Kidney tubule cell (primary cell): ENCODE data around the gene SPIB.
"Not testable (repeated sequence)": the region's sequence is repeated elsewhere in the genome, so short reads cannot be mapped to it uniquely, and the experiment has no call there.

Source experiments
- DNase-seq: peaks from one replicate; pipeline ENCODE4 v3.0.0-alpha.2; 2018; ENCODE audit warnings: low spot score

SPIB gene

GRCh38 chr19:50390952-50391351 lies 27.8 kb upstream of the SPIB start:
- DNase-seq, result not testable (repeated sequence)

- DNase-seq, result no peak
Observed at GRCh38 chr19:50392759-50393158, 26.0 kb upstream of the SPIB start.

DNA sequence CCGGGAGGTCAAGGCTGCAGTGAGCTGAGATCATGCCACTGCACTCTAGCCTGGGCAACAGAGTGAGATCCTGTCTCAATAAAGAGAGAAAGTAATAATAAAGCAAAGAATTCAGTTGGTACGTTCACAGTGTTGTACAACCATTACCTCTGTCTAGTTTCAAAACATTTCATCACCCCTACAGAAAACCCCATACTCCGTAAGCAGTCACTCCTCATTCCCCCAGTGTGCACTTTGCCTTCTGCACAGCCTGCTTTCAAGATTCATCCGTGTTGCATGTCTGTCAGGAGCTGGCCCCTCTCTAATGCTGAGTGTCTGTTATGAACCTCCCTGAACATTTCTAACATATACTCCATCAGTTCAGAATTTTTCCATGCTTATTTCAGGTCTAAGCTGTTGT lies 25.1 kb upstream of the SPIB start:
- DNase-seq, result no peak

DNA sequence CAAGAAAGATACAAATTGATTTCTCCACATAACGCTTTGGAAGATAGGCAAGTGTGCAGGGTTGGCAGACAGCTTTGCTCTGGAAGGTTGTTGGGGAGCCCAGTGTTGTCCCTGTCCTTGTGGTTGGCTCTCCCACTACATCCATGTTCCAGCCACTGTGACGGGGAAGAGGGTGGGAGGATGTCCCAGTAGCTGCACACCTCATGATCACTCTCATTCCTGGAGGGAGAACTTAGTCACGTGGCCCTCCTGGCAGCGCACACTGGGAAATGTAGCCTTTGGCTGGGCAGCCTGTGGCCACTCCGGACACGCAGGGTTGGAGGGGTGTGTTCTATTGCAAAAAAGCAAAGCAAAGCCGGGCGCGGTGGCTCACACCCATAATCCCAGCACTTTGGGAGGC lies 24.7 kb upstream of the SPIB start:
- DNase-seq, result no peak

- no peak for DNase-seq
Observed at GRCh38 chr19:50398675-50399367, 19.9 kb upstream of the SPIB start.

DNA sequence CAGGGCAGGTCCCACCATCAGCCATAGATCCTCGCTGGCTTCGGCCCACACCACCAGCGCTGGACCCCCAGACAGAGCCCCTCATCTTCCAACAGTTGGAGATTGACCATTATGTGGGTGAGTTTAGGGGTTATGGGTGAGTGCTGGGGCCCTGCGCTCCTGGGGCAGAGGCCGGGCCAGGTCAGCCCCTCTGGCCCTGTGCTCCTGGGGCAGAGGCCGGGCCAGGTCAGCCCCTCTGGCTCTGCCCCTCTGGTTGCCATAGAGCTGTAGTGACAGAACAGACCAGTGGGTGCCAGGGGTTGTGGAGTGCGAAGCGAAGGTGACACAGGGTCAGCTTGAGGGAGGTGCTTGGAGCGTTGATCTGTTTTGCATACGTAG lies 19.4 kb upstream of the SPIB start:
- no peak for DNase-seq

GRCh38 chr19:50401605-50402450 lies 16.9 kb upstream of the SPIB start:
- DNase-seq, result no peak

GRCh38 chr19:50402544-50403301 lies 16.0 kb upstream of the SPIB start:
- DNase-seq, result no peak

DNA sequence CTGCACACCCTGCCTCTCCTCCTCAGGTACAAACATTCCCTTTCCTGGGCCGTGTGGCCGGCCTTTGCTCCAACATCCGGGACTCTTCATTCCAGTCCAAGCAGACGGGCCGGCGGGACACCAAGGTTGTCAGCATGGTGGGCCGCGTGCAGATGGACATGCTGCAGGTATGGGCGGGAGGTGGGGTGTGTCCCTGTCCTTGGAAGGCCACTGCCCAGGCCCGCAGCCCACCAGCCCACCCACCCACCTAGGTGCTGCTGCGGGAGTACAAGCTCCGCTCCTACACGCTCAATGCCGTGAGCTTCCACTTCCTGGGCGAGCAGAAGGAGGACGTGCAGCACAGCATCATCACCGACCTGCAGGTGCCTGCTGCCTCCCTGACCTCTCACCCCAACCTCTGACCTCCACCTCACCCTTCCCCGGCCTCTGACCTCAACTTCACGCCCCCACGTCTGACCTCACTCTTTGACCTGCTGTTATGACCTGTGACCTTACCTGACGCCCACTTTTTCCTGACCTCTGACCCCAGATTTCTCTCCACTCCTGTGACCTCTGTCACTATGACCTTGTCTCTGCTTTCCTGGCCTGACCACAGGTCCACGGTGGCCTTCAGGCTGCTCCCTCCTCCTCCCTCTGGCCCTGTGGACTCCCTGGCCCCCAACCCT lies 12.4 kb upstream of the SPIB start:
- DNase-seq, result no peak

GRCh38 chr19:50406829-50407228 lies 11.9 kb upstream of the SPIB start:
- DNase-seq, result no peak

DNA sequence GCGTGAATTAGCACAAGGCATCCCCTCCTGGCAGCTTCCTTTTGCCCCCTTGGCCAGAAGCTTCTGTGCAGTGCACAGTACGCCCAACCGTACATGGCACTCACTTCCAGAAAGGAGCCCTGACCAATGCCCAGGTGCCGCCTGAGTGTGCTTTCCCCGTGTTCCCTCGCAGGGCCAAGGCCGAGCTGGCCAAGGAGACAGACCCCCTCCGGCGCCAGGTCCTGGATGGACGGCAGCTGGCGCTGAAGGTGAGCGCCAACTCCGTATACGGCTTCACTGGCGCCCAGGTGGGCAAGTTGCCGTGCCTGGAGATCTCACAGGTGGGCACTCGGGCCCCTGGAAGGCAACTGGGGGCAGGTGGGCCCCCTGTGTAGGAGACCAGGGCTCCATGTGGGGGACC lies 9.4 kb upstream of the SPIB start:
- DNase-seq, result no peak

- DNase-seq, result no peak
Observed at GRCh38 chr19:50410109-50410508, 8.6 kb upstream of the SPIB start.

- DNase-seq, result no peak
Observed at GRCh38 chr19:50412419-50412818, 6.3 kb upstream of the SPIB start.

- DNase-seq, result no peak
Observed at GRCh38 chr19:50413096-50413495, 5.6 kb upstream of the SPIB start.

DNA sequence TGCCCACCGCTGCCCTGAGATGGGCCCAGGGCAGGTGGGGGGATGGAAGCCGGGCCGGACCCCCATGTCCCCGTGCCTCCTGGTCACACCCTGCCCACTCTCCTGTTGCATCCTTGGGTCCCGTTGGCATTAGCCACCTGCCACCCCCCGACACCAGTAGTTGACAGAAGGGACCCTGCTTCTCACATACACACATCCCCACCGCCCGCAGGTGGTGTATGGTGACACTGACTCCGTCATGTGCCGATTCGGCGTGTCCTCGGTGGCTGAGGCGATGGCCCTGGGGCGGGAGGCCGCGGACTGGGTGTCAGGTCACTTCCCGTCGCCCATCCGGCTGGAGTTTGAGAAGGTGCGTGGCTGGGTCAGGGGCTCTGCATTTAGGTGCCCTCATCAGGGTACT lies 5.2 kb upstream of the SPIB start:
- DNase-seq, result no peak

GRCh38 chr19:50414864-50415660 lies 3.7 kb upstream of the SPIB start:
- DNase-seq, result peak; percentile 59

- no peak for DNase-seq
Observed at GRCh38 chr19:50415661-50416033, 3.1 kb upstream of the SPIB start.

DNA sequence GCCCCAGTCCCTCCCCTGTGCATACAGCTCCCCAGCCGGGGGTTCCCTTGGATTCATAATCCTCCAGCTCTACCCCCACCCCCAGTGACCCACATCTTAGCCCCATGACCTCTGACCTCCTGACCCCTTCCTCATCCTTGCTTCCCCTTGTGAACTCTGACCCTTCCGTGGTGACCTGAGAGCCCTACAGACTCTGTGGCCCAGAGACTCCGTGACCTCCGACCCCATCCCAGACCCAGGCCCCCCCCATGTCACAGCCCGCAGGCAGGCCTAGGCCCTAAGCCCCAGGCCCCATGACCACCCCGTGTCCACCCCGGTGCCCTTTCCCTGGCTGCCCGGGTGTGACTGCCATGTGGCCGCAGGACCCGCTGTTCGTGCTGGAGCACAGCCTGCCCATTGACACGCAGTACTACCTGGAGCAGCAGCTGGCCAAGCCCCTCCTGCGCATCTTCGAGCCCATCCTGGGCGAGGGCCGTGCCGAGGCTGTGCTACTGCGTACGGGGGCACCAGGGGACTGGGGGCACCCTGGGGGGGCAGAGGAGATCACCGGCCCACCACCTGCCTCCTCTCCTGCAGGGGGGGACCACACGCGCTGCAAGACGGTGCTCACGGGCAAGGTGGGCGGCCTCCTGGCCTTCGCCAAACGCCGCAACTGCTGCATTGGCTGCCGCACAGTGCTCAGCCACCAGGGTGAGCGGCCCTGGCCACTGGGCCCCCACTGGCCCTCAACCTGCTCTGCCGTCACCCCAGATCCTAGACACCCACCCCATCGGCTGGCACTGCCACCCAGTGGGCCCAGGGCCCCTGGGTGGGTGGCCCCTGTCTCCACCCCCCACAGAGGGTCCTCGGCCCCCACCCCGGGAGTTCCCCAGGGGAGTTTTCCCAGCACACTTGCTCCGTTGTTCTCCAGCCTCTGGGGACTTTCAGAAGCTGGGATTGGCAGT lies 2.4 kb upstream of the SPIB start:
- no peak for DNase-seq

DNA sequence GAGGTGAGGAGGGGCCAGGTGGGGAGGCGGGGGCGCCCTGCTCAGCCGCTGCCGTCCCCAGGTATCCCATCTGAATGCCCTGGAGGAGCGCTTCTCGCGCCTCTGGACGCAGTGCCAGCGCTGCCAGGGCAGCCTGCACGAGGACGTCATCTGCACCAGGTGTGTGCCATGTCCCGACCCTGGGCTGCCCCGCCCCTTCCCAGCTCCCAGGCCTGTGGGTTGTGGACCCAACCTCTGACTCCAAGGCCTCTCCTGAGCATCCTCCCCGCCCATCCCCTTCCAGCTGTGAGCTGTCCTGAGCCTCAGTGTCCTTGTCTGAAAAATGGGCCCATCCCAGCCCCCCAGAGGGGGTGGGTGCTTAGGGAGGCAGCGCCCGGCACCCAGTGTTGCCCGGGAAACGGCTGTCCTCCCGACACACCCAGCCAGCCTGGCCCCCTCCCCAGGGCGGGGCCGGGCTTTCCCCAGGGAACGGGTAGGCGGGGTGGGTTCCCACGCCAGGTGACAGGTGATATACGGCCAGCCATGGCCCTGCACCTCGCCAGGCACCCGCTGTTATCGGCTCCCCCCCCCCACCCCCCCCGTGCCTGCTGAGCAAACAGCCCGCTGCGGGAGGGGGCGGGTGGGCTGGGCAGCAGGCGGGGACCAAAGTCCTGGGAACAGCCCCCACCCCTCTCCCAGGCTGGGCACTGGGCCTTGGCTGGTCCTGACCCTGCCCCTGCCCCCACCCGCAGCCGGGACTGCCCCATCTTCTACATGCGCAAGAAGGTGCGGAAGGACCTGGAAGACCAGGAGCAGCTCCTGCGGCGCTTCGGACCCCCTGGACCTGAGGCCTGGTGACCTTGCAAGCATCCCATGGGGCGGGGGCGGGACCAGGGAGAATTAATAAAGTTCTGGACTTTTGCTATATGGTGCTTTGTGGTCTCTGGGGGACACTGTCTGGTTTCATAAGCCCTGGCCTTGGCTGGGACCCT lies 1.3 kb upstream of the SPIB start:
- no peak for DNase-seq
